ENCODE results near the gene COPE. TPM values are rescaled to one million over a fixed set of nuclear protein-coding genes. Genes with fewer than 3 reads are reported as not detected.

Gene COPE
- total RNA-seq = 84.7 TPM

GRCh38 chr19:18919086-18919899 lies at the start of gene COPE, which contains the start of gene DDX49:
Gene COPE, minus strand, starts transcription at chr19:18919387. Its CDS starts 39 bp downstream, at chr19:18919348.
Gene DDX49, plus strand, starts transcription at chr19:18919715. Its CDS starts 27 bp downstream, at chr19:18919742.

GRCh38 chr19:18940769-18941627 lies 21.8 kb upstream of the COPE start, which contains the start of gene HOMER3:
Gene HOMER3, minus strand, starts transcription at chr19:18941217. Its CDS starts 2,235 bp downstream, at chr19:18938982.

GRCh38 chr19:18895824-18896341 lies 23.3 kb downstream of the COPE start, which contains the start of gene CERS1:
Gene CERS1, minus strand, starts transcription at chr19:18896158. Its CDS starts 86 bp downstream, at chr19:18896072.

Other genes starting within 250 kb of the COPE start
- gene CRTC1, start 235.7 kb downstream of the COPE start, total RNA-seq = 11.8 TPM
- not detected for gene COMP, start 128.1 kb downstream of the COPE start, total RNA-seq
- 41.5 TPM for gene UPF1, start 87.4 kb downstream of the COPE start, total RNA-seq
- 48.9 TPM for gene CERS1, start 23.2 kb downstream of the COPE start, total RNA-seq
- 47.3 TPM for gene DDX49, start 328 bp upstream of the COPE start, total RNA-seq
- gene HOMER3, start 21.8 kb upstream of the COPE start, total RNA-seq = 16.8 TPM
- gene SUGP2, start 114.1 kb upstream of the COPE start, total RNA-seq = 97.3 TPM
- gene ARMC6, start 114.2 kb upstream of the COPE start, total RNA-seq = 36.2 TPM
- 12.5 TPM for gene SLC25A42, start 144.6 kb upstream of the COPE start, total RNA-seq
- gene TMEM161A, start 219.1 kb upstream of the COPE start, total RNA-seq = 9.5 TPM

All from diencephalon (tissue), 1 donor.